AG04450 (cell line): ENCODE measurements around the gene GPR83. TPM values are rescaled to one million over a fixed set of nuclear protein-coding genes. Genes with fewer than 3 reads are reported as not detected.

Experiments
- CTCF ChIA-PET: fragments of 300-600, 350-600 bp; formaldehyde crosslinking; extraction: SDS; loops from one replicate; lab custom pipeline; 2022; ENCODE audit warnings: antibody characterized with exemption, inconsistent platforms; lab: Charles Lee
- POLR2A ChIA-PET: fragments of 350-600 bp; formaldehyde crosslinking; extraction: SDS; loops from one replicate; lab custom pipeline; 2021; ENCODE audit warnings: antibody characterized with exemption, inconsistent platforms; lab: Yijun Ruan, JAX
- DNase-seq: peaks from one replicate; pipeline ENCODE4 v3.0.0-alpha.2; 2011; ENCODE audit warnings: low read depth, low spot score
- H3K27ac ChIP-seq: one replicate; pipeline ENCODE4 v1.5.1; 2012; ENCODE audit warnings: low read depth, low read length, control low read depth
- H3K27me3 ChIP-seq: one replicate; pipeline ENCODE4 v1.6.0; 2012; ENCODE audit warnings: low read length; ENCODE audit not compliant: control insufficient read depth, insufficient read depth
- H3K4me3 ChIP-seq: 2 replicates; pipeline ENCODE4 v1.5.1; 2011; ENCODE audit warnings: mild to moderate bottlenecking, low read depth, low read length, control low read depth
- H3K9me3 ChIP-seq: 2 replicates; pipeline ENCODE4 v1.5.1; 2012; ENCODE audit warnings: low read length; ENCODE audit not compliant: control insufficient read depth, insufficient read depth
- CTCF ChIP-seq: IDR thresholded peaks from 2 replicates; pipeline ENCODE4 v1.5.1; 2011; ENCODE audit warnings: low read depth, low read length, control low read depth, inconsistent platforms
- polyA plus RNA-seq: library from polyadenylated mRNA; depleted of rRNA; stranded (reverse); fragments of >200 nt; gene quantifications from 2 replicates; pipeline ENCODE4 v1.2.3, GENCODE V29; 2011; rRNA removed

The GPR83 gene
- polyA plus RNA-seq, 1 experiment: 0.02 TPM

- TF ChIP-seq CTCF: no peak
- CTCF ChIA-PET: no interaction called here
- H3K27ac ChIP-seq: no peak overlapping the region
- no peaks in the 10 kb centered on the region for H3K9me3 ChIP-seq
- DNase-seq: no peak
- no peak overlapping the region for H3K4me3 ChIP-seq
- H3K27me3 ChIP-seq: peaks cover 3% of the 10 kb centered on the region
- POLR2A ChIA-PET: no interaction called here
These were observed 70.4 kb downstream of the GPR83 start for GRCh38 chr11:94330789-94331188.

- Histone ChIP-seq H3K27ac (no peak overlapping the region), H3K4me3 (no peak overlapping the region), H3K27me3 (peaks cover 3% of the 10 kb centered on the region), H3K9me3 (no peaks in the 10 kb centered on the region)
- ChIA-PET CTCF (no interaction called here), POLR2A (no interaction called here)
- no peak for DNase-seq
- TF ChIP-seq CTCF: no peak
These were observed 71.7 kb downstream of the GPR83 start for GRCh38 chr11:94329501-94329900.

- H3K27me3 ChIP-seq: peaks cover 3% of the 10 kb centered on the region
- no peaks in the 10 kb centered on the region for H3K9me3 ChIP-seq
- TF ChIP-seq CTCF: no peak
- CTCF ChIA-PET: no interaction called here
- H3K27ac ChIP-seq: no peak overlapping the region
- POLR2A ChIA-PET: no interaction called here
- DNase-seq: no peak
- H3K4me3 ChIP-seq: no peak overlapping the region
These were observed 72.6 kb downstream of the GPR83 start for GRCh38 chr11:94328587-94329080.

Other genes with a start within 250 kb of the GPR83 start
- gene IZUMO1R, start 96.8 kb downstream of the GPR83 start, polyA plus RNA-seq: 0.12 TPM in 1 of 2 replicates, not detected in the other
- gene MRE11, start 92.4 kb upstream of the GPR83 start, polyA plus RNA-seq: 8.1 and 10.3 TPM in 2 replicates
- 12.4 and 16.0 TPM in 2 replicates for gene ANKRD49, start 92.6 kb upstream of the GPR83 start, polyA plus RNA-seq
- gene C11orf97, start 111.0 kb upstream of the GPR83 start, polyA plus RNA-seq: not detected in 2 replicates
- gene FUT4, start 142.5 kb upstream of the GPR83 start, polyA plus RNA-seq: 2.2 and 2.6 TPM in 2 replicates
- 1.0 and 1.1 TPM in 2 replicates for gene PIWIL4, start 165.9 kb upstream of the GPR83 start, polyA plus RNA-seq